Activated T-cell treated with anti-CD3 and anti-CD28 coated beads, Interleukin-2, amount 50 U/mL, for 1 hour (primary cell): ENCODE results near the gene PLP2.

Source experiments
- DNase-seq: peaks from one replicate; pipeline ENCODE4 v3.0.0-alpha.2; 2020

Gene PLP2

GRCh38 chrX:49187526-49187925, 15.8 kb downstream of the PLP2 start:
- DNase-seq, result no peak

GRCh38 chrX:49188468-49189076, 16.9 kb downstream of the PLP2 start:
- DNase-seq, result no peak

DNA sequence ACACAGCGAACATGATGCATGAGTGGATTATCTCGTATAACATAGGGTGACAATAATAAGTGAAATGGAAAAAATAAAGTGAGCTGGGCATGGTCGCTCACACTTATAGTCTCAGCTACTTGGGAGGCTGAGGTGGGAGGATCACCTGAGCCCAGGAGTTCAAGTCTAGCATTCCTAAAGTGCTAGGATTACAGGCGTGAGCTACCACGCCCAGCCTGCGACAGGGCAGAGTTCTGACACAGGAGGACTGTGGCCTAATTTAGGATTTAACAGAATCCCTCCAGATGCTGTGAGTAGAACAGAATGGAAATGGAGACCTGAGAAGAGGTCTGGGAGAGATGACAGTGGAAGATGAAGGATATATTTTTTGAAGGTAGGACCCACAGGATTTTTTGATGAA, 17.9 kb downstream of the PLP2 start:
- no peak for DNase-seq

GRCh38 chrX:49190821-49191573, 19.3 kb downstream of the PLP2 start:
- peak; percentile 73 for DNase-seq

DNA sequence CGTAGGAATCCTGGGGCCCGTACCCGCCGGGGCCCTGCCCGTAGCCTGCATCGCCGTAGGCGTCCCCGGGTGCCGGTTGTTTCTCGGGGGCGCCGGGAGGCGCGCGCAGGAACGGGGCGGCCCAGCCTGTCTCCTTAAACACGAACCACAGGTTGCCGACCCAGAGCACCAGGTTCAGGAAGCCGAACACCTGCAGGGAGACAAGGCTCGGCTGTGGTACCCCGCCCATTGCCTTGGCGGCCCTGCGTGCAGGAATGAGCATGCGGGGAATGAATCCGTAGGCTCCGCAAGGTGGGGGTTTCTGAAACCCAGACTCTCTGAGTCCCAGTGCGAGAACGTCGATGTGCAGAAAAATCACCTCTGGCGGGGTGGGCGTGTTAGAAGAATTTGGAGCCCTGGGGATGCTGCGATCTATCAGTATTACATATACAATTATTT, 19.9 kb downstream of the PLP2 start:
- no peak for DNase-seq

DNA sequence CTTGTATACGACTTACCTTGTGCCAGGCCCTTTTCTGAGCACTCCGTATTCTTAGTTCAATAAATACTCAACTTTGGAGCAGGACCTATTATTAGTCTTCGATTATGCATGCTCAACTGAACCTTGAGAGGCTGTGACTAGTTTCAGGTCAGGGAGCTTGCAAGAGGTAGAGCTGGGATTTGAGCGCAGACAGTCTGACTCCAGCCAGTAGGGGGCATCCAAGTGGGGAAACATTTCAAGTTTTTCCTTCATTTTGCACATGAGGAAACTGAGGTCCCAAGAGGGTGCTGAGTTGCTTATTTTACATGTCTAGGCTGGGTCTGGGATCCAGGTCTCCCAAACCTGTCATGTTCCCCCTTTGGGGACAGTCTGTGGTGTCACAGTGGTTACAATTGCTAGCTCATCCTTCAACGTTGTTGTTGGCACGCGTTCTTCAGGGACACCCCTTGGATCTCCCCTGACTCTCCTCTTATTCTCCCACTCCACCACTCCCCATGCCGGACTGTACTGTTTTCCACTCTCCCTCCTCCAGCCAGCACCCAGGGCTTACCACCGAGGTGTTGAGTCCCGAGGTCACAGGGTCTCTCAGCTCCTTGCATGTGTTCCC, 21.1 kb downstream of the PLP2 start:
- DNase-seq, result no peak

DNA sequence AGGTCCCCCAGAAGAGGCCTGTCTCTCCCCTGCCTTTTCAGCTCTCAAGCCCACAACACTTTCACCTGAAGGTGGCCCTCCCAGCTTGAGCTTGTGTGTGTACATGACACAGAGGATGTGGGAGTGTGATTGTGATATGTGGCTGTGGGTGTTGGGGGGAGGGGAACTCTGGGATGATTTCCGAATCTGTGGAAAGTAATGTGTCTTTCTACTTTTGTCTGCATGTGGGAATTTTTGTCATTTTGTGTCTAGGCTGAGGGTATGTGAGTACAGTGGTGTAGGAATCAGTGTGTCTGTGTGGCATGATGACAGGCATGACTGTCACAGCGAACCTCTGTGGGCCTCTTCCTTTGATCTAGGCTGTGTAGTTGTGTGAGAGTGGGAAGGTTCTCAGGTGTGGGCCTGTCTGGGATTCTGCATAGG, 21.9 kb downstream of the PLP2 start:
- DNase-seq, result no peak

DNA sequence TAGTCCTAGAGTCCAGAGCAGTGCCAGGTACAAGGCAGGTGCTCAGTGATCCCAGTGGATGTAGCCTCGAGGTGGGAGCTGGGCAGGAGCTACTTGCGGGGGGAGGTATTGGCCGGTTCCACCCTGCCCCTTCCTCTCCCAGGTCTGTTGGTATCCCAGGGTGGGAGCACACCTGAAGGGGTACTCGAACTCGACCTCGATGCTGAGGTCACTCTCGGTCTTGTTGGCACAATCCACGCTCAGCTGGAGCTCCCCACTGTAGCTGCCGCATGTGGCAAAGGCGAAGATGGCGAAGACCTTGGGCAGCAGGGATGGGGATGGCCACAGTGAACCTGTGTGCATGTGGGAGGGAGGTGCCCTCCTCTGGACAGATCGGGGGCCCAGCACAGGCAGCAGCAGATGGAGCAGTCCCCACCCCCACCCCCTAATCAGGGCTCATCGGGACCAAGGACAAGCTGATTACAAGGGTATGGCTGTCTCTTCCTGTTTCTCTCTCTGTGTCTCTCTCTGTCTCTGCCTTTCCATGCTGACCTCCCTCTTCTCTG, 25.9 kb downstream of the PLP2 start:
- DNase-seq, result no peak

DNA sequence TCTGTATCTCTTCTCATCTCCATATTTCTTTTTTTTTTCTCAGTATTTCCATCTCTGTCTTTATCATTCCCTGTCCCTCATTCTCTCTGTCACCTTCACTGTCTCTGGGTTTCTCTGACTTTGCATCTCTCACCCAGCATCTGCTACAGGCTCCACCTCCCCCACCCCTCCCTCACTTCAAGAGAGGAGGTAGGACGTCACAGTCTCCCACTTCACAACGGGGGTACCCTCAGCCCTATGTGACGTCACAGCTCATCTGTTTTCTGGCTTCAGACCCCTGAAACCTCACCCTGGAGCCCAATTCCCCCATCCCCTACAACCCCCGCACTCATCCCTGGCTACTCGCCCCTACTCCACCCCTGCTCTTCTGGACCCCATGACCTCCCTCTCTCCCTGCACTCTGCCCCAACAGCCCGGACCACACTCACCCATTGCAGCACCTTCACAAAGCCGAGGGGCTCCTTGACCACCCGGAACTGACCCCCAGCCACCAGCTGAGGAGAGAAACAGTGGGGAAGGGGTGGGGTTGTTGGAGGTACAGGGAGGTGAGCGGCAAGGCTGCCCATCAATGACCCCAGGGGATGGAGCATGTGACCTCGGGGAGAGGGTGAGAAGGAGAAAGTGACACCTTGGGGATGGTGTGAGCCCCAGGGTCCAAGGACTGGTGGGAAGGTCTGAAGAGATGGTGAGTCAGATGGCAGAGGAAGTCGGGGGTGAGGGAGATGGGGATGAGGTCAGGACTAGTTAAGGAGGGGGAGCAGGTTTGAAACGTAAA, 27.0 kb downstream of the PLP2 start:
- no peak for DNase-seq

DNA sequence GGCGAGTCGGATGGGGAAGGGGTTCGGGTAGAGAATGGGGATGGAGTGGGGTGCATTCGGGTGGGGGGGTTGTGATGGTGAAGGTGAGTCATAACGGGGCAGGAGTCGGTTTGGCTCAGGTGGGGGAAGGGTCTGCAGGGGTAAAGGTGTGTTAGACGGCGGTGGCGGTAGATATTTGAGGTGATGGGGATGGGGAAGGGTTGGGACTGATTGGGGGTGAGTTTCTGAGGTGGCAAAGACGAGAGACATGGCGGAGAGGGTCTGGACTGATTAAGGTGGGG, 27.6 kb downstream of the PLP2 start:
- no peak for DNase-seq

DNA sequence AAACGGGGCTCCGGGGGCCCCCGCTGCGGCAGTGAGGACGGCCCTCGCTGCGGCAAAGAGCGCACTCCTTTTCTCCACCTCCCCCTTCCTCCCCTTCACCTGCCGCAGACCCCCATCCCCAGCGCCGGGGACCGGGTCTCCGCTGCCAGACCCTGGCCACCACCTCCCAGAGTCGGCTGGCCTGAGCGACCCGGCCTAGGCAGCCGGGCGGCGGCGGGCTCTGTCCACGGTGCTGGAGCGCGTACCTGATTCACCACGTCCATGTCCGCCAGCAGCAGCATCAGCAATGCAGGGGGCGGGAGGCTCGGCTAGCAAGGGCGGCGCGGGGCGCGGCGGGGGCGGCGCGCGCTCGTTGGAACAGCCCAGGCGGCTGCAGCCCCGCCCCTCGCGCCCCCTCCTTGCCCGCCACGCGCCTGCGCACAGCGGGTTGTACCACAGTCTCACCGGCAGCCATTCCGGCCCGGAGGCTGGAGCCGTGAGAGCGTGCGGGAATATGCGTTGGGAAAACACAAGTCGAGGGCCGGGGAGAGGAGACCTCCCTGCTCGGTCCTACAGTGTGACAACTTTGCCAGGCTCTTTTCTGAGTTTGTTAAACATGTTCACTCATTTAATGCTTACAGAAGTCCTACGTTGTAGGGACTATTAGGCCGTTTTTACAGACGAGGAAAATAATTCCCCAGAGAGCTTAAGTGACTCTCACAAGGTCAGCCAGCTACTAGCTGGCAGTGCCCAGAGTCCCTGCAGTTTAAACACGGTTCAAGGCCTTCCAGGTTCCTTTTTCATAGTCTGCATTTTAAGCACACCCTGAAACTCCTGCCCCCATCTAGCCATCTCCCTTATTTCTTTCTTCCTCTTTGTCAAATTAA, 28.4 kb downstream of the PLP2 start, which contains the start of gene SYP:
TSS of gene SYP (minus strand) at position 288 of the 866 bp plus-strand sequence. CDS start at position 281, 7 bp downstream.
- DNase-seq, result peak; percentile 89

GRCh38 chrX:49202022-49202421, 30.3 kb downstream of the PLP2 start:
- no peak for DNase-seq

DNA sequence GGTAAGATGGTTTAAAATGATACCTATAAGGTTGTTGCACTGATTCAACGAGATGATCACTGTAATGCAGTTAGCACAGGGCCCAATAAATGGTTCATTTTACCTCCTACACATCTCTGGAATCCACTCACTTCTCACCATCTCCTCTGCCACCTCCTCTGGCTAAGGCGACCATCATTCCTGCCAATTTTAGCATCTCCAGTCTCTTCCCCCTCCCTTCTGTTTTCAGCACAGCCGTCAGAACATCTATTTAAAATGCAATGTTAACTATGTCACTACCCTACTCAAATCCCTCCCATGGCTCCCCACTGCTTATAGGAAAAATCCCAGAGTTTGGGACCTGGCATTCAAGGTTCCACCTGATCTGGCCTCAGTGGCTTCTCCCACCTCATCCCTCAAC, 31.8 kb downstream of the PLP2 start:
- no peak for DNase-seq

GRCh38 chrX:49204017-49204416, 32.3 kb downstream of the PLP2 start:
- no peak for DNase-seq

- no peak for DNase-seq
Measured at GRCh38 chrX:49204709-49205108, 33.0 kb downstream of the PLP2 start.

- no peak for DNase-seq
Measured at GRCh38 chrX:49205443-49205842, 33.7 kb downstream of the PLP2 start.

DNA sequence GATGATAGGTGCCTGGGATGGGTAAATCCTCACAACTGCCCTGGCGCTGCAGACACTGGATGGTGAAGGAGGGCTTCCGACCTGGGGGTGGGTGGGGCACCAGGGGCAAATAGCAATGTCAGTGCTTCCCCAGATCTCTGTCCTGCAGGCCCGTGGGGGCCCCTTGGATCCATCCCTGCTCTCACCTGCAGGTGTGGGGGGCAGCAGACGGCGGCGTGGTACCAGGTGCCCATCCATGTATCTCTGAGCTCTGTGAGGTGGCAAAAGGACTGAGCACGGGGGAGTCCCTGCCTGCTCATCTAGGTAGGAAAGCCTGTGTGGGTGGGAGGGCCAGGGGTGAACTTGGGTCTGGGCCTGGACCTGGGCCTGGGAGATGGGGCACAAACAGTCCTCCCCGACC, 34.8 kb downstream of the PLP2 start:
- no peak for DNase-seq

- no peak for DNase-seq
Measured at GRCh38 chrX:49208399-49208798, 36.7 kb downstream of the PLP2 start.

DNA sequence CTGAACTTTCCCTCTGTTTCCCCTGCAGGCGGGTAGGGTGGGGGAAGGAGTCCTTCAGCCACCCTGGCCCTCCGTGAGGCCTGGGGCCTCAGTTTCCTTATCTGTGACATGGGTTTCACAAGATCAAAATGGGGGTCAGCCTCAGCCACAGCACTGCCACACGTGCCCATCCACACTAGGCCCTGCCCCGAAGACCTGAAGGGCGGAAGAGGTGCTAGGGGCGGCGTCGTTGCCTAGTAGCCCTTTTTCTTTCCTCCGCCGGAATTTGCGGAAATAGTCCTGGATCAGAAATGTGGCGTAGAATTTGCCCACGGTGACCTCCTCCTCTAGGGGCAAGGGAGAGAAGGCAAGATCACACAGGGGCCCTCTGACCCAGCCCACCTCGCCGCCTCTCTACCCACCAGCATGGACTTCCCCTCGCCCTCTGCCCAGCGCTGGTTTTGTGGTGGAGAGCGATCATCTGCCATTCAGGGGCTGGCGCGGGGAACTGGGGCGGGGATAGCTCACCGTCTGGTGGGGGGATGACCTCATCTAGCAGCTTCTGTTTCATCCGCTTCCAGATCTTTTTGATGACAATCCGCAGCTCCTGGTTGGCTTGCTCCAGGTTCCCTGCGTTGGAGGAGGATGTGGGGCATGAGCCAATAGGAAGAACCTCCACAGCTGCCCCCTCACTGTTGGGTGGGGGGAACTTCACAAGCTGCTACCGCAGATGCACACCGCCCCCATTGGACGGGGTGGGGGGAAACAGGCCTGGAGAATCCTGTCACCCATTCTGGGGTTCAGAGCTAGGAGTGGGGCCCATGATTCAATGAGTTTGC, 37.9 kb downstream of the PLP2 start:
- DNase-seq, result no peak

- DNase-seq, result no peak
Measured at GRCh38 chrX:49210406-49210805, 38.7 kb downstream of the PLP2 start.

- DNase-seq, result no peak
Measured at GRCh38 chrX:49211074-49211473, 39.4 kb downstream of the PLP2 start.
